IMR-90 (cell line): ENCODE measurements around the gene SLC22A4. TPM values are rescaled to one million over a fixed set of nuclear protein-coding genes. Genes with fewer than 3 reads are reported as not detected.

Source experiments
- ATAC-seq: fragments of 200-7000 bp; cut with Tn5 transposase; 2 replicates; pipeline ENCODE4 v1.9.1; 2020; ENCODE audit warnings: low read depth, mild to moderate bottlenecking, moderate library complexity
- Bru-seq: library from RNA; stranded (reverse); fragments of 400-500 nt; gene quantifications from one replicate; lab custom pipeline; 2021; lab: Mats Ljungman, UMichigan
- BruChase-seq, 2 experiments: library from RNA; stranded (reverse); fragments of 400-500 nt; gene quantifications; one replicate each; lab custom pipeline; 2021; lab: Mats Ljungman, UMichigan
- BruUV-seq: library from RNA; stranded (reverse); fragments of 400-500 nt; replicated peaks from 2 replicates; lab custom pipeline; 2021; lab: Mats Ljungman, UMichigan
- CTCF ChIA-PET: fragments of 300-600 bp; formaldehyde crosslinking; extraction: SDS; loops from one replicate; lab custom pipeline; 2021; ENCODE audit warnings: antibody characterized with exemption; lab: Yijun Ruan, JAX
- POLR2A ChIA-PET: fragments of 300-600 bp; sonication (Branson Sonifier 250); formaldehyde crosslinking; loops from one replicate; lab custom pipeline; 2022; ENCODE audit warnings: antibody characterized with exemption; ENCODE audit not compliant: unreplicated experiment; lab: Charles Lee
- DNase-seq: peaks from one replicate; pipeline ENCODE4 v3.0.0; 2013
- H2AFZ ChIP-seq: replicated peaks from 2 replicates; pipeline ENCODE3; 2013; ENCODE audit warnings: low read length, mild to moderate bottlenecking; ENCODE audit not compliant: poor library complexity
- H2AK5ac ChIP-seq: 2 replicates; pipeline ENCODE4 v1.6.1; 2013; ENCODE audit warnings: low read depth, low read length, inconsistent platforms
- H2AK9ac ChIP-seq: replicated peaks from 2 replicates; pipeline ENCODE3; 2013; ENCODE audit warnings: mild to moderate bottlenecking, low read depth, low read length, moderate library complexity; ENCODE audit not compliant: poor library complexity
- H2BK120ac ChIP-seq: 2 replicates; pipeline ENCODE4 v1.6.1; 2013; ENCODE audit warnings: low read depth, low read length, inconsistent platforms
- H2BK15ac ChIP-seq: 3 replicates; pipeline ENCODE4 v1.6.1; 2013; ENCODE audit warnings: low read depth, low read length, inconsistent platforms
- H2BK20ac ChIP-seq: 2 replicates; pipeline ENCODE4 v1.6.1; 2013; ENCODE audit warnings: low read depth, mild to moderate bottlenecking, inconsistent platforms, low read length, moderate library complexity
- H2BK5ac ChIP-seq: 2 replicates; pipeline ENCODE4 v1.6.1; 2013; ENCODE audit warnings: mild to moderate bottlenecking, low read depth, low read length, inconsistent platforms; ENCODE audit not compliant: poor library complexity, severe bottlenecking
- H3K14ac ChIP-seq: replicated peaks from 2 replicates; pipeline ENCODE4 v1.6.1; 2013; ENCODE audit warnings: low read depth, low read length, inconsistent platforms
- H3K18ac ChIP-seq: 2 replicates; pipeline ENCODE4 v1.6.1; 2013; ENCODE audit warnings: low read depth, low read length, control low read depth
- H3K23ac ChIP-seq: 2 replicates; pipeline ENCODE4 v1.6.1; 2013; ENCODE audit warnings: low read depth, low read length, inconsistent platforms
- H3K27ac ChIP-seq: 2 replicates; pipeline ENCODE4 v1.5.1; 2013; ENCODE audit warnings: mild to moderate bottlenecking, control low read depth, low read length; ENCODE audit not compliant: insufficient read depth
- H3K27me3 ChIP-seq: 2 replicates; pipeline ENCODE4 v1.6.1; 2013; ENCODE audit warnings: low read length; ENCODE audit not compliant: control insufficient read depth, insufficient read depth
- H3K36me3 ChIP-seq: 2 replicates; pipeline ENCODE4 v1.6.1; 2013; ENCODE audit warnings: low read length, mixed read lengths; ENCODE audit not compliant: control insufficient read depth, insufficient read depth
- H3K4ac ChIP-seq: 2 replicates; pipeline ENCODE4 v1.6.1; 2013; ENCODE audit warnings: low read depth, low read length, inconsistent platforms
- H3K4me1 ChIP-seq: 2 replicates; pipeline ENCODE4 v1.6.1; 2013; ENCODE audit warnings: low read length, mixed read lengths; ENCODE audit not compliant: control insufficient read depth, insufficient read depth
- H3K4me2 ChIP-seq: 2 replicates; pipeline ENCODE4 v1.6.1; 2013; ENCODE audit warnings: low read depth, mild to moderate bottlenecking, control low read depth, low read length, moderate library complexity
- H3K4me3 ChIP-seq: 2 replicates; pipeline ENCODE4 v1.5.1; 2013; ENCODE audit warnings: low read depth, mild to moderate bottlenecking, control low read depth, low read length, moderate library complexity; ENCODE audit not compliant: insufficient read depth
- H3K56ac ChIP-seq: 2 replicates; pipeline ENCODE4 v1.6.1; 2013; ENCODE audit warnings: low read length, inconsistent platforms; ENCODE audit not compliant: insufficient read depth; ENCODE audit errors: extremely low read depth
- H3K79me1 ChIP-seq, 2 experiments: 2 replicates each; pipeline ENCODE4 v1.6.1; 2013; ENCODE audit warnings: low read length in 2 of 2, inconsistent platforms in 1 of 2, low read depth in 1 of 2
- H3K9ac ChIP-seq: 2 replicates; pipeline ENCODE4 v1.6.1; 2013; ENCODE audit warnings: low read depth, low read length, control low read depth
- H3K9me1 ChIP-seq: 2 replicates; pipeline ENCODE4 v1.6.1; 2013; ENCODE audit warnings: low read length, inconsistent platforms; ENCODE audit not compliant: insufficient read depth
- H3K9me3 ChIP-seq: 2 replicates; pipeline ENCODE4 v1.6.1; 2013; ENCODE audit warnings: low read length; ENCODE audit not compliant: control insufficient read depth, insufficient read depth
- H4K20me1 ChIP-seq: 2 replicates; pipeline ENCODE4 v1.6.1; 2013; ENCODE audit warnings: low read length, inconsistent platforms; ENCODE audit not compliant: insufficient read depth
- H4K5ac ChIP-seq: 2 replicates; pipeline ENCODE4 v1.6.1; 2013; ENCODE audit warnings: mild to moderate bottlenecking, low read depth, low read length, control low read depth
- H4K8ac ChIP-seq, 2 experiments: 2 replicates each; pipeline ENCODE4 v1.6.1; 2013; ENCODE audit warnings: low read depth in 2 of 2, low read length in 2 of 2, control low read depth in 1 of 2, inconsistent platforms in 1 of 2
- H4K91ac ChIP-seq: 2 replicates; pipeline ENCODE4 v1.6.1; 2013; ENCODE audit warnings: low read depth, low read length, inconsistent platforms; ENCODE audit not compliant: insufficient read depth
- BHLHE40 ChIP-seq: fragments of 150-350 bp; IDR thresholded peaks from 2 replicates; pipeline ENCODE4 v1.6.1; 2016; ENCODE audit warnings: mild to moderate bottlenecking, low read depth, low read length
- FOS ChIP-seq: fragments of 150-350 bp; IDR thresholded peaks from 2 replicates; pipeline ENCODE4 v1.6.1; 2016; ENCODE audit warnings: low read depth, low read length
- MAFK ChIP-seq: IDR thresholded peaks from 2 replicates; pipeline ENCODE4 v1.6.1; 2012; ENCODE audit warnings: low read depth, low read length, improper control_type of control experiment
- MXI1 ChIP-seq: IDR thresholded peaks from 2 replicates; pipeline ENCODE4 v1.6.1; 2012; ENCODE audit warnings: low read depth, mild to moderate bottlenecking, low read length, moderate library complexity, borderline replicate concordance
- POLR2A ChIP-seq: IDR thresholded peaks from 2 replicates; pipeline ENCODE4 v1.6.1; 2012; ENCODE audit warnings: mild to moderate bottlenecking, low read depth, low read length
- SMC3 ChIP-seq: fragments of 150-350 bp; IDR thresholded peaks from 2 replicates; pipeline ENCODE4 v1.6.1; 2016; ENCODE audit warnings: low read depth, mild to moderate bottlenecking, antibody characterized with exemption, low read length, moderate library complexity
- WGBS, 2 experiments: methylation state at CpG; one replicate each; pipeline versions ENCODE4 v1.1.5 to v1.1.7; 2013; ENCODE audit warnings: missing lambda C conversion rate in 2 of 2; ENCODE audit not compliant: insufficient read length in 1 of 2; ENCODE audit errors: extremely low coverage in 2 of 2; 5-methylcytosine and 5-hydroxymethylcytosine counted together
- dilution Hi-C: fragments of 300-500 bp; cut with HindIII; formaldehyde crosslinking; loops from one replicate; pipeline ENCODE4 v1.14.3; 2018; ENCODE audit warnings: low sequenced_read_pairs; ENCODE audit not compliant: unreplicated experiment
- in situ Hi-C: fragments of 300-500 bp; cut with MboI; formaldehyde crosslinking; loops from 3 replicates; pipeline ENCODE4 v1.14.3; 2019; ENCODE audit warnings: low sequenced_read_pairs, inconsistent platforms, mixed read lengths
- intact Hi-C: fragments of 100-400 bp; cut with micrococcal nuclease; formaldehyde crosslinking; loops from 2 replicates; pipeline ENCODE4 v1.10.0; 2022
- long read RNA-seq: library from polyadenylated mRNA; unstranded; transcript quantifications from one replicate; pipeline ENCODE4 v2.0.0, GENCODE V29; 2021; ENCODE audit not compliant: unreplicated experiment
- polyA plus RNA-seq, 3 experiments: library from polyadenylated mRNA; depleted of rRNA; stranded (reverse); fragments of >200 nt; gene quantifications; 2 replicates each; pipeline ENCODE4 v1.2.3, GENCODE V29; 2012; ENCODE audit warnings: low replicate concordance in 1 of 3
- total RNA-seq: library from RNA; depleted of rRNA; stranded (reverse); fragments of >200 nt; gene quantifications from 2 replicates; pipeline ENCODE4 v1.2.3, GENCODE V29; 2012; rRNA removed
- TF ChIP-seq, protein P1 (sequence below): fragments of 150-350 bp; IDR thresholded peaks from 2 replicates; pipeline ENCODE4 v1.6.1; 2017; ENCODE audit warnings: mild to moderate bottlenecking, antibody characterized with exemption, low read length, low read depth

The SLC22A4 gene
- total RNA-seq = 2.8 and 3.2 TPM in 2 replicates
- polyA plus RNA-seq (2012; rRNA removed) = 2.5 and 2.6 TPM in 2 replicates
- polyA plus RNA-seq (2012; cell fraction: cytosol; rRNA removed) = 1.2 and 2.1 TPM in 2 replicates
- polyA plus RNA-seq (2012; cell fraction: nucleus; rRNA removed; ENCODE audit: low replicate concordance) = 7.0 and 12.7 TPM in 2 replicates
- percentile 72 among the genes with signal in this experiment for Bru-seq, nascent RNA
- BruChase-seq, experiment 1, labeled RNA remaining after a 6-hour chase = percentile 54 among the genes with signal in this experiment
- BruChase-seq, experiment 2, labeled RNA remaining after a 2-hour chase = percentile 64 among the genes with signal in this experiment
- long read RNA-seq, transcript SLC22A4-201 (10 exons, 2,201 nt) = major isoform, 7 of 13 reads
- long read RNA-seq, partial matches to known transcripts = 1 of 13 reads
- long read RNA-seq, other reads (novel, unspliced or antisense) = 5 of 13 reads

DNA sequence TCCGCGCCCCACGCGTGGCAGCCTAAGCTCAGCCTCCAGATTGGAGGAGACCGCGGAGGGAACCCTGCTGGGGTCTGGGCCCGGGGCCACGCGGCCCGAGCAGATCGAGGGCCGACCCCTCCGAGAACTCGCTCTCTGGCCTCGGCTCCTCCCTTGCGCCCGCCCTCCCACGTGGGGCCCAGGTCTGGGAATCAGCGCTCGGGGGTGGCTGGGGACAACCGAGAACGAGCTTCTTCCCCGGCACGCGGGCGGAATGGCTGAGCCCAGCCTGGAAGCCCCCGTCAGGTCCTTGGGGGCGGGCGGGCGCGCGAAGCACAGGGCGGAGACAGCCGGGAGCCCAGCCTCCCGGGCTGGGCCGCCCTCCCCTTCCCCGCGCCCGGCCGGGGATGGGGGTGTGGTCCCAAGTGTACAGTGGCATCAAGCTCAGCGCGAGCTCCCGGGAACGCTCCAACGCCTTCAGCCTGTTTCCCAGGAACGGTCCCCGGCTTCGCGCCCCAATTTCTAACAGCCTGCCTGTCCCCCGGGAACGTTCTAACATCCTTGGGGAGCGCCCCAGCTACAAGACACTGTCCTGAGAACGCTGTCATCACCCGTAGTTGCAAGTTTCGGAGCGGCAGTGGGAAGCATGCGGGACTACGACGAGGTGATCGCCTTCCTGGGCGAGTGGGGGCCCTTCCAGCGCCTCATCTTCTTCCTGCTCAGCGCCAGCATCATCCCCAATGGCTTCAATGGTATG lies at the start of gene SLC22A4:
SLC22A4 (plus strand) TSS at position 403 of the 736 bp plus-strand sequence; CDS start at position 626, 223 bp downstream.
- Histone ChIP-seq H2AK9ac (peak within 1 kb of the TSS; percentile 88), H4K91ac (peak within 1 kb of the TSS; percentile 92), H3K36me3 (no peaks in the 10 kb centered on the region), H4K8ac (peak within 1 kb of the TSS; percentile 91 to 99), H2BK20ac (peak within 1 kb of the TSS; percentile 47; the same call in 1 of the 2 replicates), H3K9me3 (no peaks in the 10 kb centered on the region), H3K56ac (peak within 1 kb of the TSS; percentile 91), H3K4me2 (peak within 1 kb of the TSS; percentile 92), H3K4me3 (peak within 1 kb of the TSS; percentile 74), H2AFZ (peak within 1 kb of the TSS; percentile 95), H2BK15ac (peak within 1 kb of the TSS; percentile 72; the same call in 2 of the 3 replicates), H3K79me1 (peaks cover 17 to 49% of the 10 kb centered on the region in 2 experiments; a peak in 3 of 4 replicates), H3K9me1 (peaks cover 15% of the 10 kb centered on the region), H3K4me1 (peaks cover 12% of the 10 kb centered on the region), H2AK5ac (peak within 1 kb of the TSS; percentile 67), H3K23ac (peak within 1 kb of the TSS; percentile 93), H2BK120ac (peak within 1 kb of the TSS; percentile 91), H3K18ac (peak within 1 kb of the TSS; percentile 79), H3K14ac (peak within 1 kb of the TSS; percentile 90), H3K27me3 (no peaks in the 10 kb centered on the region), H4K5ac (peak within 1 kb of the TSS; percentile 66), H3K4ac (peak within 1 kb of the TSS; percentile 94), H3K9ac (peak within 1 kb of the TSS; percentile 90), H4K20me1 (no peaks in the 10 kb centered on the region), H2BK5ac (peak within 1 kb of the TSS; percentile 91), H3K27ac (peak within 1 kb of the TSS; percentile 99)
- WGBS, 2 experiments = 0% methylated on average over 42 of the region's 63 CpGs; no CpG with 5 or more reads in 1 of the 2 experiments
- CTCF ChIA-PET = interaction anchor here (0.6 to 1.7 kb wide), 5 partner anchors 11 to 1910 kb away, joined by 3 to 4 read pairs (median 3); partner anchors contain the start of gene P4HA2
- no TSS peak for BruUV-seq
- in situ Hi-C loops = no loop called here
- no peak for TF ChIP-seq MAFK
- no peak for TF ChIP-seq FOS
- peak; percentile 80 for TF ChIP-seq BHLHE40
- TF ChIP-seq SMC3 = no peak
- TF ChIP-seq POLR2A = peak; percentile 79; the same call in 1 of the 2 replicates
- TF ChIP-seq, protein P1, sequence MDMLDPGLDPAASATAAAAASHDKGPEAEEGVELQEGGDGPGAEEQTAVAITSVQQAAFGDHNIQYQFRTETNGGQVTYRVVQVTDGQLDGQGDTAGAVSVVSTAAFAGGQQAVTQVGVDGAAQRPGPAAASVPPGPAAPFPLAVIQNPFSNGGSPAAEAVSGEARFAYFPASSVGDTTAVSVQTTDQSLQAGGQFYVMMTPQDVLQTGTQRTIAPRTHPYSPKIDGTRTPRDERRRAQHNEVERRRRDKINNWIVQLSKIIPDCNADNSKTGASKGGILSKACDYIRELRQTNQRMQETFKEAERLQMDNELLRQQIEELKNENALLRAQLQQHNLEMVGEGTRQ = peak; percentile 90
- TF ChIP-seq MXI1 = peak; percentile 72; the same call in 1 of the 2 replicates
- dilution Hi-C loops = no loop called here
- intact Hi-C loops = loop anchor here (2.0 to 5.0 kb wide), 2 partner anchors 71 to 213 kb away; no protein-coding TSS in a partner anchor
- ATAC-seq = peak; percentile 83
- DNase-seq = peak; percentile 92
- POLR2A ChIA-PET = interaction anchor here (0.7 kb wide), 1 partner anchor 56 kb away, joined by 5 read pairs; no protein-coding TSS in a partner anchor
